Thymus (tissue), 11 donors: ENCODE measurements around the gene MACROD2. TPM values are rescaled to one million over a fixed set of nuclear protein-coding genes. Genes with fewer than 3 reads are reported as not detected.
"Not testable (repeated sequence)": the region's sequence is repeated elsewhere in the genome, so short reads cannot be mapped to it uniquely, and the experiment has no call there.

ENCODE experiments used
- DNase-seq, 9 donors: peaks; one replicate each; pipeline ENCODE4 v3.0.0-alpha.2; 2013; ENCODE audit warnings: low spot score in 9 of 9, low read depth in 6 of 9, missing footprints in 1 of 9
- H3K27ac ChIP-seq, 2 donors: one replicate each; pipeline ENCODE4 v1.5.1; 2013; ENCODE audit warnings: control low read depth in 1 of 2, low read depth in 1 of 2, low read length in 1 of 2, mild to moderate bottlenecking in 1 of 2, moderate library complexity in 1 of 2
- H3K27me3 ChIP-seq, 2 donors: one replicate each; pipeline ENCODE4 v1.5.1; 2013; ENCODE audit warnings: low read length in 1 of 2; ENCODE audit not compliant: control insufficient read depth in 2 of 2, insufficient read depth in 1 of 2
- H3K36me3 ChIP-seq, 2 donors: one replicate each; pipeline ENCODE4 v1.5.1; 2013; ENCODE audit warnings: low read length in 1 of 2, mild to moderate bottlenecking in 1 of 2, moderate library complexity in 1 of 2; ENCODE audit not compliant: control insufficient read depth in 2 of 2, insufficient read depth in 2 of 2
- H3K4me1 ChIP-seq, 2 donors: one replicate each; pipeline ENCODE4 v1.5.1; 2013; ENCODE audit warnings: low read length in 2 of 2; ENCODE audit not compliant: control insufficient read depth in 2 of 2, insufficient read depth in 2 of 2
- H3K4me3 ChIP-seq, 2 donors: one replicate each; pipeline ENCODE4 v1.5.1; 2013; ENCODE audit warnings: low read length in 2 of 2, control low read depth in 1 of 2, mild to moderate bottlenecking in 1 of 2
- H3K9me3 ChIP-seq, 2 donors: one replicate each; pipeline ENCODE4 v1.5.1; 2013; ENCODE audit warnings: low read length in 1 of 2, mild to moderate bottlenecking in 1 of 2; ENCODE audit not compliant: control insufficient read depth in 2 of 2, insufficient read depth in 1 of 2
- WGBS: extraction: QIAGEN DNeasy Blood & Tissue Kit; methylation state at CpG from one replicate; pipeline ENCODE4 v1.1.7; 2013; 5-methylcytosine and 5-hydroxymethylcytosine counted together
- polyA plus RNA-seq: library from polyadenylated mRNA; stranded (reverse); fragments of 200-250 nt; gene quantifications from one replicate; pipeline ENCODE4 v1.2.3, GENCODE V29; 2013
- total RNA-seq: library from RNA; stranded (reverse); fragments of 120-200 nt; gene quantifications from one replicate; pipeline ENCODE4 v1.2.4, GENCODE V29; 2013
- donor health status: healthy.

MACROD2 gene
- total and polyA plus RNA-seq, 2 donors: 1.6 to 4.2 TPM

- no peak overlapping the region for H3K27ac ChIP-seq
- no peaks in the 10 kb centered on the region for H3K27me3 ChIP-seq
- 95% methylated on average over 4 of the region's 4 CpGs for WGBS
- H3K36me3 ChIP-seq: no peaks in the 10 kb centered on the region
- no peak overlapping the region for H3K4me3 ChIP-seq
- no peak for DNase-seq
- H3K4me1 ChIP-seq: no peaks in the 10 kb centered on the region
- no peaks in the 10 kb centered on the region for H3K9me3 ChIP-seq
Measured at GRCh38 chr20:14451458-14451857, 456.1 kb downstream of the MACROD2 start.

GRCh38 chr20:14453259-14453658, 457.9 kb downstream of the MACROD2 start:
- Histone ChIP-seq H3K9me3 (no peaks in the 10 kb centered on the region), H3K36me3 (no peaks in the 10 kb centered on the region), H3K4me3 (no peak overlapping the region), H3K4me1 (no peaks in the 10 kb centered on the region), H3K27me3 (no peaks in the 10 kb centered on the region), H3K27ac (no peak overlapping the region)
- no peak for DNase-seq
- whole genome bisulfite sequencing: 81% methylated on average over 3 of the region's 3 CpGs

- no peaks in the 10 kb centered on the region for H3K36me3 ChIP-seq
- no peak for DNase-seq
- no peak overlapping the region for H3K27ac ChIP-seq
- no peaks in the 10 kb centered on the region for H3K27me3 ChIP-seq
- H3K9me3 ChIP-seq: no peaks in the 10 kb centered on the region
- no peaks in the 10 kb centered on the region for H3K4me1 ChIP-seq
- no peak overlapping the region for H3K4me3 ChIP-seq
- 80% methylated on average over 1 of the region's 1 CpG for WGBS
Measured at GRCh38 chr20:14454296-14454695, 459.0 kb downstream of the MACROD2 start.

GRCh38 chr20:14467104-14467827, 471.9 kb downstream of the MACROD2 start:
- not testable (repeated sequence) for H3K36me3 ChIP-seq, H3K27ac ChIP-seq, H3K4me1 ChIP-seq, H3K4me3 ChIP-seq, H3K27me3 ChIP-seq
- peak in 1 of 9 donors; percentile 20 for DNase-seq
- WGBS: 94% methylated on average over 17 of the region's 17 CpGs
- peaks cover 0 to 10% of the 10 kb centered on the region in 2 donors for H3K9me3 ChIP-seq

- H3K36me3 ChIP-seq: no peaks in the 10 kb centered on the region
- DNase-seq: no peak
- 85% methylated on average over 12 of the region's 12 CpGs for WGBS
Measured at GRCh38 chr20:14470231-14470899, 475.0 kb downstream of the MACROD2 start.

GRCh38 chr20:14470977-14471661, 475.8 kb downstream of the MACROD2 start:
- WGBS: 94% methylated on average over 10 of the region's 10 CpGs

More at GRCh38 chr20:14470231-14470899, 475.0 kb downstream of the MACROD2 start:
- no peaks in the 10 kb centered on the region for H3K27me3 ChIP-seq
- no peaks in the 10 kb centered on the region for H3K4me1 ChIP-seq
- no peak overlapping the region for H3K27ac ChIP-seq
- peaks cover 0 to 10% of the 10 kb centered on the region in 2 donors for H3K9me3 ChIP-seq
- H3K4me3 ChIP-seq: no peak overlapping the region

GRCh38 chr20:14477125-14477524, 481.8 kb downstream of the MACROD2 start:
- no peak overlapping the region for H3K4me3 ChIP-seq
- 94% methylated on average over 3 of the region's 3 CpGs for WGBS
- H3K4me1 ChIP-seq: no peaks in the 10 kb centered on the region
- DNase-seq: no peak
- no peaks in the 10 kb centered on the region for H3K9me3 ChIP-seq
- no peak overlapping the region for H3K27ac ChIP-seq
- H3K36me3 ChIP-seq: no peaks in the 10 kb centered on the region
- H3K27me3 ChIP-seq: no peaks in the 10 kb centered on the region

More at GRCh38 chr20:14470977-14471661, 475.8 kb downstream of the MACROD2 start:
- no peak for DNase-seq
- H3K36me3 ChIP-seq: no peaks in the 10 kb centered on the region
- no peak overlapping the region for H3K4me3 ChIP-seq
- no peak overlapping the region for H3K27ac ChIP-seq
- no peaks in the 10 kb centered on the region for H3K4me1 ChIP-seq
- peaks cover 0 to 10% of the 10 kb centered on the region in 2 donors for H3K9me3 ChIP-seq
- no peaks in the 10 kb centered on the region for H3K27me3 ChIP-seq

GRCh38 chr20:14478126-14478525, 482.8 kb downstream of the MACROD2 start:
- no peaks in the 10 kb centered on the region for H3K4me1 ChIP-seq
- H3K9me3 ChIP-seq: no peaks in the 10 kb centered on the region
- DNase-seq: no peak
- H3K4me3 ChIP-seq: no peak overlapping the region
- no peaks in the 10 kb centered on the region for H3K36me3 ChIP-seq
- no peak overlapping the region for H3K27ac ChIP-seq
- H3K27me3 ChIP-seq: no peaks in the 10 kb centered on the region

- no peak for DNase-seq
- H3K27ac ChIP-seq: no peak overlapping the region
- H3K9me3 ChIP-seq: no peaks in the 10 kb centered on the region
- no peaks in the 10 kb centered on the region for H3K27me3 ChIP-seq
- no peaks in the 10 kb centered on the region for H3K36me3 ChIP-seq
- no peaks in the 10 kb centered on the region for H3K4me1 ChIP-seq
- 96% methylated on average over 3 of the region's 3 CpGs for WGBS
- no peak overlapping the region for H3K4me3 ChIP-seq
Measured at GRCh38 chr20:14481863-14482262, 486.5 kb downstream of the MACROD2 start.
